Lower lobe of right lung (tissue), 2 donors: ENCODE measurements around the gene MRPS18C. TPM values are rescaled to one million over a fixed set of nuclear protein-coding genes. Genes with fewer than 3 reads are reported as not detected.
A peak's percentile ranks its signal among the peaks of the same experiment; 100 is the strongest.
"Not testable (repeated sequence)": the region's sequence is repeated elsewhere in the genome, so short reads cannot be mapped to it uniquely, and the experiment has no call there.

Experiments used
- ATAC-seq, 2 donors: fragments of 200-7000 bp; cut with Tn5 transposase; one replicate each; pipeline ENCODE4 v1.9.1; 2020 to 2022; ENCODE audit warnings: mild to moderate bottlenecking in 2 of 2, moderate library complexity in 2 of 2
- DNase-seq: peaks from one replicate; pipeline ENCODE4 v3.0.0-alpha.2; 2020
- H3K27ac ChIP-seq: fragments of 200-600 bp; one replicate; pipeline ENCODE4 v1.8.0; 2022
- H3K27me3 ChIP-seq: fragments of 200-600 bp; one replicate; pipeline ENCODE4 v1.8.0; 2022; ENCODE audit warnings: low read depth
- H3K36me3 ChIP-seq: fragments of 200-600 bp; one replicate; pipeline ENCODE4 v1.8.0; 2022; ENCODE audit warnings: mild to moderate bottlenecking
- H3K4me1 ChIP-seq: fragments of 200-600 bp; one replicate; pipeline ENCODE4 v1.8.0; 2022
- H3K4me3 ChIP-seq: fragments of 200-600 bp; one replicate; pipeline ENCODE4 v1.8.0; 2022; ENCODE audit warnings: mild to moderate bottlenecking
- H3K9me3 ChIP-seq: fragments of 200-600 bp; one replicate; pipeline ENCODE4 v1.8.0; 2022
- CTCF ChIP-seq: fragments of 200-600 bp; IDR thresholded peaks from one replicate; pipeline ENCODE4 v1.8.0; 2022; ENCODE audit warnings: antibody characterized with exemption, mild to moderate bottlenecking
- intact Hi-C: fragments of 100-400 bp; cut with DNase I; formaldehyde crosslinking; loops from one replicate; pipeline ENCODE4 v1.11.0; 2022
- total RNA-seq: library from RNA; stranded (reverse); fragmentation: NEBNext Ultra II Directional; extraction: Animal tissue kit (Norgen Biotek cat#: 25700); gene quantifications from one replicate; pipeline ENCODE4 v1.2.1, GENCODE V29; 2021
- donor health status: DM: no; HTN: yes; CAD: no; lungs with severe emphysema.

The MRPS18C gene
- total RNA-seq, 1 donor from 2014 or later, result 40.8 TPM

GRCh38 chr4:83484500-83485461 lies 28.9 kb downstream of the MRPS18C start, which contains the start of gene ABRAXAS1:
TSS of gene ABRAXAS1 (minus strand) at chr4:83485100. CDS start at chr4:83485072, 28 bp downstream.
- H3K27ac ChIP-seq, result peak within 1 kb of the TSS; percentile 86
- intact Hi-C loops, result no loop called here
- H3K9me3 ChIP-seq, result no peaks in the 10 kb centered on the region
- ATAC-seq (peak; percentile 100), DNase-seq (peak; percentile 96)
- H3K4me3 ChIP-seq, result peak within 1 kb of the TSS; percentile 78
- no peaks in the 10 kb centered on the region for H3K27me3 ChIP-seq
- H3K36me3 ChIP-seq, result no peaks in the 10 kb centered on the region
- peaks cover 7% of the 10 kb centered on the region for H3K4me1 ChIP-seq
- TF ChIP-seq CTCF, result no peak

DNA sequence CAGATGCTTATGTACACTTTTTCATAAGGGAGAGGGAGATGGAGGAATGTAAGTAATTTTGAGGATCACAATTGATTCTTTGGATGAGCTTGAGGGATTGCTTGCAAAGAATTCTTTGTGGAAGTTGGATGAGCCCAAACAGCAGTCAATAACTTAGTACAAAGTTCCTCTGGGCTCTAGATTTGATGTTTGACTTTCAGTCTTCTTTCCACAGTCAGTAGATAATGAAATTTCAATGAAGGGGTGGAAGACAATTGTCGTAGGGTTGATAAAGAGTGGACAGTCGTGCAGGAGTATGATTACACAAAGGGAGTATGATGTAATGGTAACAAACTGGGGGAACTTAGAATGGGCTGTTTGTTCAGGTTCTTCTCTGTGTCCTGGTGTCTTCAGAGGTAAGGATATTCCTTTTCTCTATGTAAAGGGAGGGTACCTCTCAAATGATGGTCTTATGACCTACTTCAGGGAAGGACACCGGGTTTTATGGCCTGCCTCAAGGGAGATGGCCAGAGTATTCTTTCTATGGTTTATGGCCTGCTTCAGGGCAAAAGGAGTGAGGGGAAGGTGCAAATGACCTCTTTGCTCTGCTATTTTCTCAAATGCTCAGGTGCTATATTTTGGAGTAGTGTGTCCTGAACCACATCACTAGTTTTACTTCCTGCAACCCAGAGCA lies 30.7 kb downstream of the MRPS18C start:
- Histone ChIP-seq H3K27me3 (no peaks in the 10 kb centered on the region), H3K9me3 (no peaks in the 10 kb centered on the region), H3K4me3 (no peak overlapping the region), H3K27ac (no peak overlapping the region), H3K36me3 (no peaks in the 10 kb centered on the region), H3K4me1 (peaks cover 7% of the 10 kb centered on the region)
- DNase-seq, result no peak
- no peak for ATAC-seq
- intact Hi-C loops, result no loop called here
- TF ChIP-seq CTCF, result no peak

GRCh38 chr4:83489711-83490326 lies 34.0 kb downstream of the MRPS18C start:
- Histone ChIP-seq H3K9me3 (no peaks in the 10 kb centered on the region), H3K4me1 (peaks cover 4% of the 10 kb centered on the region), H3K27ac (no peak overlapping the region), H3K4me3 (no peak overlapping the region), H3K27me3 (no peaks in the 10 kb centered on the region), H3K36me3 (no peaks in the 10 kb centered on the region)
- intact Hi-C loops, result no loop called here
- DNase-seq (no peak), ATAC-seq (no peak)
- no peak for TF ChIP-seq CTCF

- intact Hi-C loops, result no loop called here
- peak in 1 of 2 donors; percentile 54 for ATAC-seq
- DNase-seq, result no peak
Measured at GRCh38 chr4:83490876-83491450, 35.1 kb downstream of the MRPS18C start.

DNA sequence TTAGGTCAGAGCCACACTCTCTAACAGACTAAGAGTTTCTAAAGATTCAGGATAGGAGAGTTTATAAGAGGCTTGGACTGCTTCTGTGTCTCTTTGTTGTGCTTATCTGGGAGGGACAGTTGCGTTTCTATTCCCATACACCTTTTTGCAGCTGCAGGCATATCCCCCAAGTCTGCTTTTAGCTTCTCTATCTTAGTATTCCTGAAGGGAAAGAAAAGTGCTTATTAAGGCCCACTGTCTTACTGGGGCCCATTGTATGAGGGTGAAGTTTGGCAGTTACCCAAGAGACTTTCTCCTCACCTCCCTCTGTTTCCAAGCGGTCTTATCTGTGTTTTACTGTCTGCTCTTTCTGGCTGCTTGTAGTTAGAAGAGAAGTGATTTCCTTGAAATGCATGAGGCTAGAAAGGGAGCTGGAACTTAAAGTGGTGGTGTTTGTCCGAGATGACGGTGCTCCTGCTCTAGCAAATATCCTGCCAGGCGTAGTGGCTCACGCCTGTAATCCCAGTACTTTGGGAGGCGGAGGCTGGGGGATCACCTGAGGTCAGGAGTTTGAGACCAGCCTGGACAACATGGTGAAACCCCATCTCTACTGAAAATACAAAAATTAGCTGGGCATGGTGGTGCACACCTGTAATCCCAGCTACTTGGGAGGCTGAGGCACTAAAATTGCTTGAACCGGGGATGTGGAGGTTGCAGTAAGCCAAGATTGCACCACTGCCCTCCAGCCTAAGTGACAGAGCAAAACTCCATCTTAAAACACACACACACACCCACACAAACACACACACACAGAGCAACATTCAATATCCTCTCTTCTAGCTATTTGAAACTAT lies 40.4 kb downstream of the MRPS18C start:
- H3K36me3 ChIP-seq, ATAC-seq, H3K4me3 ChIP-seq, H3K4me1 ChIP-seq, intact Hi-C loops, H3K9me3 ChIP-seq, DNase-seq, H3K27me3 ChIP-seq, H3K27ac ChIP-seq: not testable (repeated sequence)

More at GRCh38 chr4:83490876-83491450, 35.1 kb downstream of the MRPS18C start:
- Histone ChIP-seq H3K9me3 (no peaks in the 10 kb centered on the region), H3K27ac (no peak overlapping the region), H3K27me3 (no peaks in the 10 kb centered on the region), H3K36me3 (no peaks in the 10 kb centered on the region), H3K4me1 (no peaks in the 10 kb centered on the region), H3K4me3 (no peak overlapping the region)
- TF ChIP-seq CTCF, result peak; percentile 65
